ENCODE measurements around the gene CLASP1.
"Not testable (repeated sequence)": the region's sequence is repeated elsewhere in the genome, so short reads cannot be mapped to it uniquely, and the experiment has no call there.

CLASP1 gene

GRCh38 chr2:121662656-121663055 is 13.4 kb upstream of the CLASP1 start:
- DNase-seq (ENCODE audit: low read depth) = no peak

DNA sequence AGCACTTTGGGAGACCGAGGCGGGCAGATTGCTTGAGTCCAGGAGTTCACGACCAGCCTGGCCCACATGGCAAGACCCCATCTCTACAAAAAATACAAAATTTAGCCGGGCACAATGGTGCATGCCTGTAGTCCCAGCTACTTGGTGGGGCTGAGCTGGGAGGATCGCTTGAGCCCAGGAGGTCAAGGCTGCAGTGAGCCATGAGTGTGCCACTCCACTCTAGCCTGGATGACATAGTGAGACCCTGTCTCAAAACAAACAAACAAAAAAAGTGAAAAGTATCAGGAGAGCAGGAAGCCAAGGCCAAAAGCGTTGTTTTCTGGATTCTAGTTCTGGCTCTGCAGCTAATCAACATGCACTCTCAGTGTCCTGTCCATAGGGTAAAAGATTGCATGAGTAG is 10.7 kb upstream of the CLASP1 start:
- no peak for DNase-seq (ENCODE audit: low read depth)

- not testable (repeated sequence) for DNase-seq (ENCODE audit: low read depth)
Measured at GRCh38 chr2:121658393-121658792, 9.1 kb upstream of the CLASP1 start.

GRCh38 chr2:121653035-121653434 is 3.8 kb upstream of the CLASP1 start:
- no peak for DNase-seq (ENCODE audit: low read depth)

- peak; percentile 10 for DNase-seq (ENCODE audit: low read depth)
Measured at GRCh38 chr2:121650315-121650930, 1.2 kb upstream of the CLASP1 start.

DNA sequence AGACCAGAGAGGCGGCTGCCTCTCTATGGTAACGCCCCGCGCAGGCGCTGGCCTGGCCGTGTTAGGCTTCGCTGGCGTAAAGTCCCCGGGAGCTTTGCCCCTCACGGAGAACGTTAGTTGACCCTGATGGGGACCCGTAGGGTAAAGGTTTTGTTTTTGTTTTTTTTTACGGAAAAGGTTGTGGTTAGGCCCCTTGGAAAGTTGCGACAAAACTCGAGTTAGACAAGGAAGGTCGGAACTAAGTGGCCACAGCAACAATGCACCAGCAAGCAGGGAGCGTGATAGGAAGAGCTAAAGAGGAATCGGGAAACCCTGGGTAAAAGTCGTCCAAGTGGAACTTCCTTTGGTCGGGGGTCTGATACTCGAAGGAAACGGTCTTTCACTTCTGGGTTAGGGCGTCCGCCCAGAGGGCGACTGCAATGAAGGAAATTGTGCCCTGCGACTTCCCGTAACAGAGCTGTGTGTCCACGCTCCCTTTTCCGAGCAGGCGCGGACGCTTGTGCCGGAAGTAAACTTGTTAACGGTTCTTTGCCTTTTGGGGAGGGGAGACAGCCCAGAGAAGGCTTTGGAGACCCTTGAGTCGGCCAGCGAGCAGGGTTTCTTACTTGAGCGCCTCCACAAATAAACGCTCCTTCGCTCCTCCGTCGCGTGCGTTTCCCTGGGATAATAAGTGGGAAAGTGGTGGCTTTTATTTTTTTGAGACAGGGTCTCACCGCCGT is 493 bp upstream of the CLASP1 start:
- peak; percentile 93 for DNase-seq (ENCODE audit: low read depth)

DNA sequence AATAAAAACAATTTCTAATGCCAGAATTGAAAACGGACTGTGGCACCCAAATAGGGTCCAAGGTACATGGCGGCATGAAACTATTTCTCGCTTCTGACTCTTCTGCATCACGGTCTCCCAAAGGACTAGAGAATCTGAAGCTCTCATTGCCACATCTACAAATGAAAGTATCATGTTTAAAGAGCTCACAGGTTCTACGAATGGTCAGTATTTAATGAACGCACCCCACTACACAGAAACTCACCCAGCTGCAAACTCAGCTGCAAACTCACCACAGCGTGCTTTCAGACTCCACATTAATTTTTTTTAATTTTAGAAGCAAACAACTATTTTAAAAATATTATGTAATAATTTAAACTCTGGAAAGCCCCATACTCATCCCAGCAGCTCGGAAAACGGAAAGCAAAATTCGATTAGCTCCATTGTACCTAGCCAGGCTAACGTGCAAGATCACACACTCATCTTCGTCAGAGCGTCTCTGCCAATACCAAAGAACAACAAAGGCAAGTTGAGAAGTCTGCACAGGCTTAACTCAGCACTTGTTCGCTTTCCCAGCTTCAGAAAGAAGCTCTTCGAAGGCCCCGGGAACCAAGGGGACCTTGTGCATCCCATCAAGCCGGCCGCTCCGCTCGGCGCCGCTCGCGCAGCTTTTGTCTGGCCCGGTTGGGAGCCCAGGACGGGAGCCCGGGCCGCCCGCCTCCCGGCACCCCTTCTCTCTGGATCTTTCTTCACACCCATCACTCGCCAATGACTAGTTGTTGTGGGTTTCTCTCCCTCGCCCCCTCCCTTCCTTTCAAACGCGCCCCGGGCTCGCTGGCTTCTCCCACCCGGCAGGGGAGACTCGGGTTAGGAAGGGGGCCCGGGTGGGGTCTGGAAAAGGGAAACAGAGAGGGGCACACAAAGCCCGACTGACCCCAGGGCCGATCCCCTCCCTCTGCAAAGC is 785 bp downstream of the CLASP1 start:
- DNase-seq (ENCODE audit: low read depth) = peak; percentile 39

- DNase-seq (ENCODE audit: low read depth) = no peak
Measured at GRCh38 chr2:121647396-121647795, 1.9 kb downstream of the CLASP1 start.

DNA sequence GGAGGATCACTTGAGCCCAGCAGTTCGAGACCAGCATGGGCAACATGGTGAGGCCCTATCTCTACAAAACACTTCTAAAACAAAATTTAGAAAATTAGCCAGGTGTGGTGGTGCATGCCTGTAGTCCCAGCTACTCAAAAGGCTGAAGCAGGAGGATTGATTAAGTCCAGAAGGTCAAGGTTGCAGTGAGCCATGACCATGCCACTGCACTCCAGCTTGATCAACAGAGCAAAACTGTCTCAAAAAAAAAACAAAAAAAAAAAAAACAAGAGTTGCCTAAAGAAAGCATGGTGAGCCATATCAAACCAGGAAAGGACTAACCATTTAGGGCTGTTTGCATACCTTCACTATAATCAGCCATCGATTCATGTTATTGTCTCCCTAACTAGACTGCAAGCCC is 4.5 kb downstream of the CLASP1 start:
- no peak for DNase-seq (ENCODE audit: low read depth)

GRCh38 chr2:121643877-121644276 is 5.4 kb downstream of the CLASP1 start:
- DNase-seq (ENCODE audit: low read depth) = no peak

- no peak for DNase-seq (ENCODE audit: low read depth)
Measured at GRCh38 chr2:121640380-121641316, 8.6 kb downstream of the CLASP1 start.

DNA sequence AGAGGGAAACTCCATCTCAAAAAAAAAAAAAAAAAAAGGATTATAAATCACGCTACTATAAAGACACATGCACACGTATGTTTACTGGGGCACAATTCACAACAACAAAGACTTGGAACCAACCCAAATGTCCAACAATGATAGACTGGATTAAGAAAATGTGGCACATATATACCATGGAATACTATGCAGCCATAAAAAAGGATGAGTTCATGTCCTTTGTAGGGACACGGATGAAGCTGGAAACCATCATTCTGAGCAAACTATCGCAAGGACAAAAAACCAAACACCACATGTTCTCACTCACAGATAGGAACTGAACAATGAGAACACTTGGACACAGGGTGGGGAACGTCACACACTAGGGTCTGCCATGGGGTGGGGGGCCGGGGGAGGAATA is 9.4 kb downstream of the CLASP1 start:
- DNase-seq (ENCODE audit: low read depth) = not testable (repeated sequence)

DNA sequence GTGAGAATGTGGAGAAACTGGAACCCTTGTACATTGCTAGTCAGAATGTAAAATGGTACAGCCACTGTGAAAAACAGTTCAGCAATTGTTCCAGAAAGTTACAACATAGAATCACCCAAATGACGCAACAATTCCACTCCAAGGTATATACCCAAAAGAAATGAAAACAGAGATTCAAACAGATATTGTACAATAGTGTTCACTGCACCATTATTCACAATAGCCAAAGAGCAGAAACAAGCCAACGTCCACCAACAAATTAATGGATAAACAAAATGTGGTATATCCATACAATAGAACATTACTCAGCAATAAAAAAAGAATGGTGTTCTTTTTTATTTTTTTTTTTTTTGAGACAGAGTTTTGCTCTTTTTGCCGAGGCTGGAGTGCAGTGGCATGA is 10.9 kb downstream of the CLASP1 start:
- no peak for DNase-seq (ENCODE audit: low read depth)

- no peak for DNase-seq (ENCODE audit: low read depth)
Measured at GRCh38 chr2:121635371-121635770, 13.9 kb downstream of the CLASP1 start.

DNA sequence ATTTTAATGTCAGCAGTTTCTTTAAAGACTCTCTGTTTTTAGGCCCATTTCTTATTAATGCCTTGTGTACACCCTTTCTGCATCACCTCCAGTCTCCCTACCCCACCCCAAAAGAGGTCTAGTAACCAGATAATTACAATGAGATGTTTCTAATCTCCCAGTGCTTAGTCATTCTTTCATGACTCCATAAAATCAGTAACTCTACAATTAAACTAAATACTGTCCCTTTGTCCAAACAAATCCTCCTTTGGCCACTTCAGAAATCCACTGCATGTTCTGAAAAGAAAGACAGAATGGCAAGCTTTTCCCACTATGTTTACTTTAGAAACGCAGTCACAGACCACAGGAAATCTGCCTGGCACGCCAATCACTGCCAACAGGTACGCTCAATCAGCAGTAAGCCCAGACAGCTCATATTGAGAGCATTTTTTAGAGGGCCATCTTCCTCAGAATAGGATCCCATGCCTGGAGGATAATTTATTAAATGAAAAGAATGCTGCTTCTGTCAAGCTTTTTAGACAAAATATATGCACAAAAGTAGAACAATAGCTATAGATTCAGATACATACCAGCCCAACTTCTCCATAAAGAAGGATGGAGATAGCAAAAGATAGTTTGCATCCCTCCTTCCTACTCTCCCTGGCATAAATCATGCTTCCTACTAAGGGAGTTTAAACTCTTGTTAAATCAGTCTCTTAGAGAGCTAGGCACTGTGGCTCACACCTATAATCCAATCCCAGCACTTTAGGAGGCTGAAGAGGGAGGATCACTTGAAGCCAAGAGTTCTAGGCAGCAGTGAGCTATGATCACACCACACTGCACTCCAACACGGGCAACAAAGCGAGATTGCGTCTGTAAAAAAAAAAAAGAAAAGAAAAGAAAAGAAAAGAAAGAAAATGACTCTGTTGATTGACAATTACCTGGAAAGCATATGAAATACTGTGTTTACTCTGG is 14.6 kb downstream of the CLASP1 start:
- DNase-seq (ENCODE audit: low read depth) = no peak

DNA sequence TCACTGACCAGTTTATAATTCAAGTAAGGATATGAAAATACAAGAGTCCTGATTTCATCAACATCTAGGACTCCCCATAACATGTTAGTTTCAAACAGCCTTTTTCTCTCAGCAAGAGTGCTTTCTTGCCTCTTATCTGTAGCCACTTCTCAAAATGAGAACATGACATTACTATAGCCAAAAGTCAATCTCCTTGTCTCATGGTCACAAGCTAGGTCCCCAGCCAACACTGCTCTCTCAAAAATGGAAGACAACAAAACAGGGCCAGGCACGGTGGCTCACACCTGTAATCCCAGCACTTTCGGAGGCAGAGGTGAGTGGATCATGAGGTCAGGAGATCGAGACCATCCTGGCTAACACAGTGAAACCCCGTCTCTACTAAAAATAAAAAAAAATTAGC is 15.8 kb downstream of the CLASP1 start:
- no peak for DNase-seq (ENCODE audit: low read depth)

- no peak for DNase-seq (ENCODE audit: low read depth)
Measured at GRCh38 chr2:121627525-121628050, 21.7 kb downstream of the CLASP1 start.

GRCh38 chr2:121626777-121627524 is 22.3 kb downstream of the CLASP1 start:
- DNase-seq (ENCODE audit: low read depth) = no peak

GRCh38 chr2:121625953-121626352 is 23.3 kb downstream of the CLASP1 start:
- no peak for DNase-seq (ENCODE audit: low read depth)

All from activated T-cell treated with anti-CD3 and anti-CD28 coated beads for 48 hours (primary cell).